Activated naive CD8-positive, alpha-beta T cell treated with anti-CD3 and anti-CD28 coated beads for 36 hours (primary cell): ENCODE results near the gene FAM241A. TPM values are rescaled to one million over a fixed set of nuclear protein-coding genes. Genes with fewer than 3 reads are reported as not detected.
"Not testable (repeated sequence)": the region's sequence is repeated elsewhere in the genome, so short reads cannot be mapped to it uniquely, and the experiment has no call there.

Experiments used
- DNase-seq: peaks from one replicate; pipeline ENCODE4 v3.0.0; 2021
- H3K27ac Mint-ChIP-seq: one replicate; pipeline ENCODE4 v1.8.0; 2022; ENCODE audit warnings: mild to moderate bottlenecking, moderate library complexity, mixed read lengths
- H3K27me3 Mint-ChIP-seq: one replicate; pipeline ENCODE4 v1.8.0; 2022; ENCODE audit warnings: mild to moderate bottlenecking, mixed read lengths
- H3K36me3 Mint-ChIP-seq: one replicate; pipeline ENCODE4 v1.8.0; 2021; ENCODE audit warnings: mild to moderate bottlenecking, mixed read lengths
- H3K4me1 Mint-ChIP-seq: one replicate; pipeline ENCODE4 v1.8.0; 2021; ENCODE audit warnings: mixed read lengths
- H3K4me3 Mint-ChIP-seq: one replicate; pipeline ENCODE4 v1.8.0; 2022; ENCODE audit warnings: mild to moderate bottlenecking, moderate library complexity, mixed read lengths
- H3K9me3 Mint-ChIP-seq: one replicate; pipeline ENCODE4 v1.8.0; 2022; ENCODE audit warnings: mixed read lengths
- total RNA-seq, 2 experiments: library from RNA; stranded (reverse); gene quantifications; one replicate each; pipeline ENCODE4 v1.2.3, GENCODE V29; 2021

FAM241A gene
- total RNA-seq, 2 experiments from 2014 or later, result 7.4 to 7.5 TPM

DNA sequence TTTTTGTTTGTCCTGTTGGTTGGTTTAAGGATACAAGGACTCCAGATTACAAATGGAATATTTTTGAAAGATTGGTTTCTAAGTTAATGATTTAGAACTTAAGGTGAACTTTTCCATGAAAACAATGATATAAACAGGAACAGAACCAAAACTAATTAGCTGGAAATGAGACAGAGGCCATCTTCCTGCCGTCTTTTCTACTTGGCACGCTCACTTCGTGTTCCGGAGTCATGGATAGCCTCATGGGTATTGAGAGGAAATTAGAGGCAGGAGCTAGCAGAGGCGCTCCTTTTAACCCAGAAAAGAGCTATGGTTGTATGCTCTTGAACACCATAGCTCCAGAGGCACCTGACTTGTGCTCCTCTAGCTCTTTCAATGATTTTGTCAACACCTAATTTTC lies 2.4 kb downstream of the FAM241A start:
- Mint-ChIP-seq H3K9me3 (no peaks in the 10 kb centered on the region), H3K27ac (peak overlapping the region; percentile 91), H3K4me1 (peaks cover 47% of the 10 kb centered on the region), H3K27me3 (no peaks in the 10 kb centered on the region), H3K4me3 (peak overlapping the region; percentile 93), H3K36me3 (peaks cover 36% of the 10 kb centered on the region)
- no peak for DNase-seq

DNA sequence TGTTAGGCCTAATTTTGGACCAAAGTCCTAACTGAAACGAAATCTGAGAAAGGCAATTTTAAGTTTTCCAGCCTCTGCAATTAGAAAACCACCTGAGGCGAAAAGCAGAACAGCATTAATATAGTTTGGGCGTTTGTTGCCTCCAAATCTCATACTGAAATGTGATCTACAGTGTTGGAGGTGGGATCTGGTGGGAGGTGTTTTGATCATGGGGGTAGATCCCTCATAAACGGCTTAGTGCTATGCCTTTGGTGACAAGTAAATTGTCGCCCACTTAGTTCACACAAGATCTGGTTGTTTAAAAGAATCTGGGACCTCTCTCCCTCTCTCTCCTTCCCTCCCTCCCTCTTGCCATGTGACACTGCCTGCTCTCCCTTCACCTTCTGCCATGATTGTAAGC lies 5.7 kb downstream of the FAM241A start:
- Mint-ChIP-seq H3K4me1 (peaks cover 58% of the 10 kb centered on the region), H3K9me3 (no peaks in the 10 kb centered on the region), H3K27ac (no peak overlapping the region), H3K4me3 (no peak overlapping the region), H3K36me3 (peaks cover 46% of the 10 kb centered on the region), H3K27me3 (no peaks in the 10 kb centered on the region)
- DNase-seq, result no peak

DNA sequence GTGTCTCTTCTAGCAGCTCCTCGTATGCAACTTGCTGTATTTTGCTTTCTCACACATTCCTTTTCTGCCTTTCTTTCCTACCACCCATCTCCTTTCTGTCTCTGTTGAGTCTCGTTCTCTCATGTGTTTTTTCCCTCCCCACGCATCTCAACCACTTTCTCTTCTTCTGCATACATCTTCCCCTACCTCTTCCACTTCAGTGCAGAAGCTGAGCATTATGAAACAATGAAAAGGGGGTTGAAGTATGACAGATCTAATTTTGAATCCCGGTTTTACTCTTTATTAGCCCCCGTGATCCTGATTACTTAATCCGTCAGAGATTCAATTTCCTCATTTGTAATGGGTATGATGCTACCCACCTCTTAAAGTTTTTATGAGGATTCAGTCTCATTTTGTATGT lies 7.3 kb downstream of the FAM241A start:
- Mint-ChIP-seq H3K27me3 (no peaks in the 10 kb centered on the region), H3K36me3 (peaks cover 44% of the 10 kb centered on the region), H3K27ac (peak overlapping the region; percentile 59), H3K9me3 (no peaks in the 10 kb centered on the region), H3K4me1 (peaks cover 61% of the 10 kb centered on the region), H3K4me3 (peak overlapping the region; percentile 6)
- no peak for DNase-seq

GRCh38 chr4:112153211-112153791 lies 8.0 kb downstream of the FAM241A start:
- DNase-seq, result peak; percentile 9
- Mint-ChIP-seq H3K27me3 (no peaks in the 10 kb centered on the region), H3K27ac (peak overlapping the region; percentile 59), H3K36me3 (peaks cover 40% of the 10 kb centered on the region), H3K4me1 (peaks cover 55% of the 10 kb centered on the region), H3K9me3 (no peaks in the 10 kb centered on the region), H3K4me3 (peak overlapping the region; percentile 6)

DNA sequence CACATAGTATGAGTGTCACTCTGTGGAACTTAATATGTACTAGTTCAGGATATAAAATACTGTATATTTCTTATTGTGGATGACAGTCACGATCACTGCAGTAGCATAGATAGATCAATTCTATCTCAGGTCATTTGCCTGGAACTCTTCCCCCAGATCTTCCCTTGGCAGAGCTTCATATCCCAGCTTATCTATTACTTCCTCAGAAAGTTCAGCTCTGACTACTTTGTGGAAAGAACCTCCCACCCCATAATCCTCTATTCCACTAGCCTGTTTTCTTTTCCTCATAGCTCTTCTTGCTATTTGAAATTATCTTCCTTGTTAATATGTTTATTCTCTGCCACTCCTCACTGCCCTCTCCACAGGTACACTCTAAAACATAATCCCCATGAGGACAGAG lies 10.9 kb downstream of the FAM241A start:
- H3K36me3 Mint-ChIP-seq, result peaks cover 51% of the 10 kb centered on the region
- no peaks in the 10 kb centered on the region for H3K27me3 Mint-ChIP-seq
- peaks cover 11% of the 10 kb centered on the region for H3K9me3 Mint-ChIP-seq
- H3K4me1 Mint-ChIP-seq, result peaks cover 39% of the 10 kb centered on the region
- no peak overlapping the region for H3K27ac Mint-ChIP-seq
- no peak overlapping the region for H3K4me3 Mint-ChIP-seq
- DNase-seq, result no peak

GRCh38 chr4:112156553-112156952 lies 11.3 kb downstream of the FAM241A start:
- Mint-ChIP-seq H3K4me1 (peaks cover 36% of the 10 kb centered on the region), H3K27me3 (no peaks in the 10 kb centered on the region), H3K4me3 (no peak overlapping the region), H3K9me3 (peaks cover 16% of the 10 kb centered on the region), H3K36me3 (peaks cover 53% of the 10 kb centered on the region), H3K27ac (no peak overlapping the region)
- DNase-seq, result no peak

DNA sequence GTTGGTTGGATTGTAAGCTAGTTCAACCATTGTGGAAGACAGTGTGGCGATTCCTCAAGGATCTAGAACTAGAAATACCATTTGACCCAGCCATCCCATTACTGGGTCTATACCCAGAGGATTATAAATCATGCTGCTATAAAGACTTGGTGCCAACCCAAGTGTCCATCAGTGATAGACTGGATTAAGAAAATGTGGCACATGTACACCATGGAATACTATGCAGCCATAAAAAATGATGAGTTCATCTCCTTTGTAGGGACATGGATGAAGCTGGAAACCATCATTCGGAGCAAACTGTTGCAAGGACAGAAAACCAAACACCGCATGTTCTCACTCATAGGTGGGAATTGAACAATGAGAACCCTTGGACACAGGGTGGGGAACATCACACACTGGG lies 18.5 kb downstream of the FAM241A start:
- Mint-ChIP-seq H3K4me1 (peaks cover 15% of the 10 kb centered on the region), H3K9me3 (peaks cover 30% of the 10 kb centered on the region), H3K36me3 (peaks cover 68% of the 10 kb centered on the region)
- not testable (repeated sequence) for H3K4me3 Mint-ChIP-seq, H3K27me3 Mint-ChIP-seq, DNase-seq, H3K27ac Mint-ChIP-seq

DNA sequence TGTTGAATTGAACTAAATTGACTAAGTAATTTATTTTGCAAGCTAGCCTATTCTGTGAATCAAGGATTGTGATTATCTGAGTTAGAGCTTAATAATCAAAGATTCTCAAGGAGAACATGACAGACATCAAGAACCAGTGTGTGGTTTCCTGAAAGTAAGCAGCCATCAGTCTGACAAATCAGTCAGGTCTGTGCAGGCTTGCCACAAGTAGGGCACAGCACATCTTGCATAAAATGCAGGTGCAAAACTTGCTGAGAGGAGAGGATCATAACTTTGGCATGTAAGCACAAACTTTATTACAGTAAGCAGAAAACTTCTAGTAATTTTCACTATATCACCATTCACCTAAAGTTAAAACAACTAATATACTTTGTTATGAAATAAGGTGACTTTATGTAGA lies 22.5 kb downstream of the FAM241A start:
- no peak for DNase-seq
- Mint-ChIP-seq H3K4me3 (no peak overlapping the region), H3K4me1 (peaks cover 36% of the 10 kb centered on the region), H3K27ac (no peak overlapping the region), H3K9me3 (peaks cover 9% of the 10 kb centered on the region), H3K27me3 (no peaks in the 10 kb centered on the region), H3K36me3 (peaks cover 40% of the 10 kb centered on the region)

DNA sequence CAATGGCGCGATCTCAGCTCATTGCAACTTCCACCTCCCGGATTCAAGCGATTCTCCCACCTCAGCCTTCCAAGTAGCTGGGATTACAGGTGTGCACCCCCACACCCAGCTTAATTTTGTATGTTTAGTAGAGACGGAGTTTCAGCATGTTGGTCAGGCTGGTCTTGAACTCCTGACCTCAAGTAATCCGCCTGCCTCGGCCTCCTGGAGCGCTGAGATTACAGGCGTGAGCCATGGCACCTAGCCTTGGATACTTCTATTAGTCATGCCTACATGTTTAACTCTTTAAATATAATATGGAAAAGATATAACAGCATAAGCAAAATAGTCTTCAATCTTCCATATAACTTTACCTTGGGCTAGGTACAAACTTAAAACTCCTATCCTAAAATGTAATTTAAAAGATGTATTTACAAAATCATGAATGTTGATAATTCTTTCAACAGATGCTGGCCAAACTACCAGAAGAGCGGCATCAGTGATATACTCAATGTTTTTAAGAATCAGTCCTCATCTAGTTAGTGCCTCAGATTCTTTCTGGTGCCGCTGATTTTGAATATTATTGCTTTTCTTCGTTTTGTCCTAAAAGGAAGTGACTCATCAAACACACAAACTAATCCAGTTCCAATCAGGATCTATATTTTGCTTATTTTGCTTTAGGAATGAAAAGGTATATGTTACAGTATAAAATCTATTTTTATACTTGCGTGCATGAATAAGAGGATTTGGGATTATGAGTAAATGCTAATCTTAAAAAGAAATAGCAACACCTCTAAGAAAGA lies 23.7 kb downstream of the FAM241A start:
- Mint-ChIP-seq H3K27ac (no peak overlapping the region), H3K4me1 (peaks cover 38% of the 10 kb centered on the region), H3K27me3 (no peaks in the 10 kb centered on the region), H3K9me3 (peaks cover 5% of the 10 kb centered on the region), H3K4me3 (no peak overlapping the region), H3K36me3 (peaks cover 40% of the 10 kb centered on the region)
- DNase-seq, result no peak

DNA sequence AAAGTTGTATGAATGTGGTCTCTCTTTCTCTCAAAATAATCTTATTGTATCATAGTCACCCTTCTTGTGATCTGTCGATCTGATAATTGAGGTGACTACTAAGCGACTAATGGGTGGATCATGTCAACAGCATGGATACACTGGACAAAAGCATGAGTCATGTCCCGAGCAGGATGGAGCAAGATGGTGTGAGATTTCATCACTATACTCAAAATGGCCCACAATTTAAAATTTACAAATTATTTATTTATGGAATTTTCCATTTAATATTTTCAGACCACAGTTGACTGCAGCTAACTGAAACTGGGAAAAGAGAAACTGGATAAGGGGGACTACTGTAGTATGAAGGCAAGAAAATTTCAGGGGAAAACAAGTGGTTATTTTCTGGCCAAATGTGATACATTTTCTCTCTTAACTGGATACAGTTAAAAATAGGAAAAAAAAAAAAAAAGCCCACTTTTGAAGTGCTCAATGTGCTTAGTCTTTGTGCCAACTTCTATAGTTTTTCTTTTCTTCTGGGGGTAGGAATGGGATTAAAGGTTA lies 25.3 kb downstream of the FAM241A start:
- Mint-ChIP-seq H3K27me3 (no peaks in the 10 kb centered on the region), H3K27ac (peak overlapping the region; percentile 63), H3K4me3 (no peak overlapping the region), H3K9me3 (peaks cover 1% of the 10 kb centered on the region), H3K36me3 (peaks cover 41% of the 10 kb centered on the region), H3K4me1 (peaks cover 44% of the 10 kb centered on the region)
- no peak for DNase-seq

DNA sequence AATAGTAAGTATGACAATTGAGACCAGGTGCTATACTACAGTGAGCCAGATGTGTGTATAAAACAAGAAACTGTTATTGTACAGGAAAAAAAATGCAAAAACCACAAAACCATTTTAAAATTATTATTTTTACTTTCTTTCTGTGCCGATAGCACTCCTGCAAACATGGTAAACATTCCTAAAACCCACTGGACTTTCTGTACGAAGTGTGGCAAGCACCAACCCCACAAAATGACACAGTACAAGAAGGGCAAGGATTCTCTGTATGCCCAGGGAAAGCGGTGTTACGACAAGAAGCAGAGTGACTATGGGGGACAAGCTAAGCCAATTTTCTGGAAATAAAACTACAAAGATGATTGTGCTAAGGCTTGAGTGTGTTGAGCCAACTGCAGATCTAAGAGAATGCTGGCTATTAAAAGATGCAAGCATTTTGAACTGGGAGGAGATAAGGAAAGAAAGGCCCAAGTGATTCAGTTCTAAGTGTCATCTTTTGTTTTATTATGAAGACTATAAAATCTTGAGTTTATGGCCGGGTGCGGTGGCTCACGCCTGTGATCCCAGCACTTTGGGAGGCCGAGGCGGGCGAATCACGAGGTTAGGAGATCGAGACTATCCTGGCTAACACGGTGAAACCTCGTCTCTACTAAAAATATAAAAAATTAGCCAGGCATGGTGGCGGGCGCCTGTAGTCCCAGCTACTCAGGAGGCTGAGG lies 26.0 kb downstream of the FAM241A start:
- not testable (repeated sequence) for H3K4me3 Mint-ChIP-seq

DNA sequence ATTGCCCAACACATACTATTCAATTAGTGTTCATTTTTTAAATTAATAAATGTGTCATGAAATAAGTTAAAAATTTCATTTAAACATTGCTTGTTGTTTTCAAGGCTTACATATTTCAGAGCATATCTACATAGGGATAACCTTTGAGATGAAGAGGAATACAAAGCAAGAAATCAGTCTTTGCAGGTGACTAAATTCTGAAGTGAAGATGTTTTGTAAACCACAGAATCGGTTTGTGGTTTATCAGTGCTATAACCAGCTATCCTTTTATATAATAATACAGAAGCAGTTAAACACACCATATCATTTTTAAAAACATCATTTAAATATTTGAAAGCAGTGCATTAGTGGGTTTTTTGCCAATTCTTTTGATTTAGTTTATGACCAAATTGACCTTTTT lies 26.9 kb downstream of the FAM241A start:
- Mint-ChIP-seq H3K27ac (no peak overlapping the region), H3K4me1 (peaks cover 59% of the 10 kb centered on the region), H3K9me3 (no peaks in the 10 kb centered on the region), H3K4me3 (no peak overlapping the region), H3K27me3 (no peaks in the 10 kb centered on the region), H3K36me3 (peaks cover 39% of the 10 kb centered on the region)
- no peak for DNase-seq

More for the DNA sequence above, 26.0 kb downstream of the FAM241A start:
- H3K36me3 Mint-ChIP-seq, result peaks cover 42% of the 10 kb centered on the region
- peak overlapping the region; percentile 63 for H3K27ac Mint-ChIP-seq
- H3K27me3 Mint-ChIP-seq, H3K9me3 Mint-ChIP-seq, DNase-seq: not testable (repeated sequence)
- peaks cover 50% of the 10 kb centered on the region for H3K4me1 Mint-ChIP-seq

DNA sequence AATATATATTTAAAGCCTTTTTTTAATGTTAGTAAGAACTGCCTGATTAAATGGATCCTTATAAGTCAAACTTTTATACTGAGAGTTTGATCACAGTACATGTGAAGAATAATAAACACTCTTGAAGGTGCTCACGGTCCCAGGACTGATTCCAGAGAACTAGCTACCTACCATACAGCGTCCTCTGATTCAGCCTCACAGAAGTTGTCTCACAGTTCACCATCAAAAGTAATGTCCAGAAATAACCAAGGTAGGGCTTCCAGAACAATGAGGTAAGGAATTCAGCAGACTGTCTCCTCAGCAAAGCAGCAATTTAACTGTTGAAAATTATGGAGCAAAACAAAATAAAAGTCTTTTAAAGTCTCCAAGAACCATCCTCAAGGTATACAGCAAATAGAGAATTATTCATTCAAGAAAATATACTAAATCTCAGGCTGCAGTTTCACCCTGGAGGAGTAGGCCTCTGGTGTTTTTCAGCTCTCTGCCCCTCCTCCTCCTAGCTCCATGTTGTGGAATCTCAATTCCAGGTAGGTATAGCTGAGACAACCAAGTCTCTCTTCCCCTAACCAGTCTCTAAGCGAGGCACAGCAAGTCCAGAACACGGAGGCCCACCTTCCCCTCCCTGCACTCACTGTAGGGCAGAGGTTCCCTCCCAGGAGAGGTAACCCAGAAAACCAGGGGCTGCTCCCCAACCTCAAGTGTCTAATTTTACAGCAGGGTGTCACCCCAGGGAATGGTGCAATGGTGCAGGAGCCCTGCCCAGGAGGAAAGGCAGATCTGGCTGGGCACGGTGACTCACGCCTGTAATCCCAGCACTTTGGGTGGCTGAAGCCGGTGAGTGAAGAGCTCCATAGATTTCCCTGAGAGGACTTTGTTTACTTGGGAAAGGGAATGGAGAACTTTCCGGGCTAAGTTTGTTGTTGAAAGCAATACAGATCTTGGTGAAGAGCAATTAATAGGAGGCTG lies 28.6 kb downstream of the FAM241A start:
- Mint-ChIP-seq H3K36me3 (peaks cover 41% of the 10 kb centered on the region), H3K4me1 (peaks cover 61% of the 10 kb centered on the region), H3K4me3 (no peak overlapping the region), H3K27ac (no peak overlapping the region), H3K27me3 (no peaks in the 10 kb centered on the region), H3K9me3 (peaks cover 6% of the 10 kb centered on the region)
- DNase-seq, result no peak

GRCh38 chr4:112175840-112176239 lies 30.6 kb downstream of the FAM241A start:
- no peak overlapping the region for H3K27ac Mint-ChIP-seq
- peaks cover 6% of the 10 kb centered on the region for H3K9me3 Mint-ChIP-seq
- no peaks in the 10 kb centered on the region for H3K27me3 Mint-ChIP-seq
- no peak for DNase-seq
- H3K4me1 Mint-ChIP-seq, result peaks cover 56% of the 10 kb centered on the region
- H3K4me3 Mint-ChIP-seq, result no peak overlapping the region
- peaks cover 43% of the 10 kb centered on the region for H3K36me3 Mint-ChIP-seq
